Germinal center (tissue), 1 donor: Measurements from ENCODE around the gene CYB561A3.

Experiments used
- DNase-seq: peaks from one replicate; pipeline ENCODE4 v3.0.0; 2012; ENCODE audit warnings: mixed read lengths, low spot score

The CYB561A3 gene

GRCh38 chr11:61345170-61345610 lies 16.5 kb downstream of the CYB561A3 start:
- DNase-seq, result no peak

DNA sequence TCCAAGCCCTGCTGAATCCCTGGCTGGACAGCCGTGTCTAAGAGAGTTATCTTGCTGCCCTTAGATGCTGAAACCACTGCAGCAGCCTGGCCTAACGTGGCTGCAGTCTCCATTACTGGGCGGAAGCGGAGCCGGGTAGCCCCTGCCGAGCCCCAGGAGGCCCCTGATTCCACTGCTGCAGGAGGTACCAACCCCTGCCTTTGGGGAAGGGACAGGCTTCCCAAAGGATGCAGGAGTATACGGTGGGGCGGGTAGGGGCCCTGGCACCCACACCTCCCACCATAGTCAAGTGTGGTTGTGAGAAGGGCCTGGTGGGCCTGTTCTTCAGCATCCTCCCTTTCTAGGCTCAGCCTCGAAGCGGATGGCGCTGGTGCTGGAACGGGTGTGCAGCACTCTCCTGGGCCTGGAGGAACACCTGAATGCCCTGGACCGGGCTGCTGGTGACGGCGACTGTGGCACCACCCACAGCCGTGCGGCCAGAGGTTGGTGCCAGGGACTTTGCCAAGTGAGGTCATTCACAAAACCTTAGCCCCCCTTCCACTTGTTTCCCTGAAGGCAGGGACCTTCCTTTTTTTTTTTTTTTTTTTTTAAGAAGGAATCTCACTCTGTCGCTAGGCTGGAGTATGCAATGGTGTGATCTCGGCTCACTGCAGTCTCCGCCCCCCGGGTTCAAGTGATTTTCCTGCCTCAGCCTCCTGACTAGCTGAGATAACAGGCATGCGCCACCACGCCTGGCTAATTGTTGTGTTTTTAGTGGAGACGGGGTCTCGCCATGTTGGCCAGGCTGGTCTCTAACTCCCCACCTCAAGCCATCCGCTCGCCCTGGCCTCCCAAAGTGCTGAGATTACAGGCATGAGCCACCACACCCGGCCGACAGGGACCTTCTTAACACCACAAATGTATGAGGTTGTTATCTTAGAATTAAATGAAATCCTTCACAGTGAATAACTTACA lies 17.6 kb downstream of the CYB561A3 start:
- DNase-seq, result no peak

- no peak for DNase-seq
Observed at GRCh38 chr11:61342207-61342803, 19.4 kb downstream of the CYB561A3 start.

- no peak for DNase-seq
Observed at GRCh38 chr11:61341706-61342105, 20.0 kb downstream of the CYB561A3 start.

- DNase-seq, result no peak
Observed at GRCh38 chr11:61340979-61341378, 20.7 kb downstream of the CYB561A3 start.

- DNase-seq, result no peak
Observed at GRCh38 chr11:61339490-61339878, 22.2 kb downstream of the CYB561A3 start.

GRCh38 chr11:61338783-61339489 lies 22.7 kb downstream of the CYB561A3 start:
- no peak for DNase-seq

- DNase-seq, result no peak
Observed at GRCh38 chr11:61337706-61338470, 23.8 kb downstream of the CYB561A3 start.

DNA sequence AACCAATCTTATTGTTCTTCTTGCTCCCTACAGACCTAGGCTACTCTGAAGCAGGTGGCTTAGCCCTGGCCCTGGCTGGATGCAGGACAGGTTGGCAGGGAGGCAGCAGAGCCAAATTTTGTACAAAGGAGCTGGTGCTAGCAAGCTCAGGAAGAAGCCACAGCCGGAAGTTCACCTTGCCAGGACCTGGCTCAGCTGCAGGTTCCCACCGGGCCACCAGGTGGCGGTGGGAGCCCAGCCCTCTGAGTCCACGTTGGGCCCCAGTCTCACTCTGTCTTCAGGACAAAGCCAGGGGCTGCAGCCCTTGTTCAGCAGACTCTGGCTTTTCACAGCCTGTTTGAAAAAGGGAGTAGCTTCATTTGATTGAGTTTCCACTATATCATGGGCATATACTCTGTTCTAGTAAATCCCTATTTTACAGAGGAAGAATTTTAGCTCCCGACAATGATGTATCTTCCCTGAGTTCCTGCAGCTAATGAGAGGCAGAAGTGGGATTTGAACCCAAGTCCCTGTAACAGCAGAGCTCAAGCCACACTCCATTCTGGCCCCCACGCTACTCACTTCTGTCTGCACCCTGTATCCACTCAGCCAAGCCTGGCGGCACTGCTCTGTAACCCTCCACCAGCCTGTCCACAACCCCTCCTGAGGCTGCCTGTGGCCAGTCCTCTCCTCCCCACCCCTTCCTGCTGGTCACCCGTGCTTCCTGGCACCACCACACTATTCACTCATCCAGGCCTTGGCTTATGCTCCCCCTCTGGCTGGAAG lies 25.3 kb downstream of the CYB561A3 start:
- peak; percentile 88 for DNase-seq

DNA sequence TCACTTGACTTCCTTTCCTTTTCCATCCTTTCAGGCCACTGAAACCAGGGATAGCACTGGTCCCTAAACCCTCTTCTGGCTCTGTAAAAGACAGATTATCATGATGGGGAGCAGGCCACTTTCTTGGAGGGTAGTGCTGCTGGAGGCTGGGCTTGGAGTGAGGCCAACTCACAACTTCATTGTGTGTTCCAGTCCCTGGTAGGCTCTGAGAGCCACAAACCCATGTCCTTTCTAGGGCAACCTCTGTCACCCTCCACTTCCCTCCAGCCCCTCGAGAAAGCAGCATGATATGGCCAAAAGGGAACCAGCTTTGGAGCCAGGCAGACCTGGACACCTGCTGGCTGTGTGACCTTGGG lies 26.3 kb downstream of the CYB561A3 start:
- DNase-seq, result no peak

- no peak for DNase-seq
Observed at GRCh38 chr11:61334434-61335354, 27.0 kb downstream of the CYB561A3 start.

- no peak for DNase-seq
Observed at GRCh38 chr11:61333550-61334433, 27.9 kb downstream of the CYB561A3 start.

DNA sequence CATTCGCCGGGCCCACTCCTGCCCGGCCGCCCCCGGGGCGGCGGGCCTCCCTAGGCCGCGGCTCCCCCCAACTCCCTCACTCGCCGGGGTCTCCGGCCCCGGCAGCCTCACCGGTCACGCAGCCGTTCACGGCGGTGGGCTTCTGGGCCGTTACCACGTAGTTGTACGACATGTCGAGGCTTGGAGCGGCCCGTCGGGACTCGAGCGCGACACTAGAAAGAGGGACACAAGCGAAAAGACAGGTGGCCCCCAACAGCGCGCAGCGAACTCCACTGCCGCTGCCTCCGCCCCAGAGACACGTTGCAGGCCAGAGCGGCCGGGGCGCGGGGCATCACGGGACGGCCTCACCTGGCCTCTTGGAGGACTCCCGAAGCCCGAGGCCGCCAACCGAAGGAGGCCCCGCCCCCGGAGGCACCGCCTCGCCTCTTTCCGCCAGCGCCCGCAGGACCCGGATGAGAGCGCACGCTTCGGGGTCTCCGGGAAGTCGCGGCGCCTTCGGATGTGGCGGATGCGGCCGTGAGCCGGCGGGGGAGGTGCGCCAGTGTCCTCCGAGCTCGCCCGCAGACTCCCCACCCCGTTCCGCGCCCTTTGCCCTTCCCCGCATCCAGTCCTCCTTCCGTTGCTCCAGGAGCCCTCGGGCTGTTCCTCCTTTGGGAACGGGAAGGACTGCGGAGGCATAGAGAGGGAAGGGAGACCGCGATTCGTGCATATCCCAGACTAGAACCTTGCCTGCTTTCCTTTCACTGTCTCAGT lies 28.7 kb downstream of the CYB561A3 start, which contains the start of the genes DDB1 and TKFC:
Gene DDB1, minus strand, starts transcription at position 309 of the 753 bp plus-strand sequence. Its CDS starts 137 bp downstream, at position 172.
Gene TKFC, plus strand, starts transcription at position 432 of the 753 bp plus-strand sequence. CDS start 1,501 bp downstream, outside the sequence.
- peak; percentile 95 for DNase-seq

GRCh38 chr11:61332281-61332796 lies 29.3 kb downstream of the CYB561A3 start:
- peak; percentile 35 for DNase-seq

DNA sequence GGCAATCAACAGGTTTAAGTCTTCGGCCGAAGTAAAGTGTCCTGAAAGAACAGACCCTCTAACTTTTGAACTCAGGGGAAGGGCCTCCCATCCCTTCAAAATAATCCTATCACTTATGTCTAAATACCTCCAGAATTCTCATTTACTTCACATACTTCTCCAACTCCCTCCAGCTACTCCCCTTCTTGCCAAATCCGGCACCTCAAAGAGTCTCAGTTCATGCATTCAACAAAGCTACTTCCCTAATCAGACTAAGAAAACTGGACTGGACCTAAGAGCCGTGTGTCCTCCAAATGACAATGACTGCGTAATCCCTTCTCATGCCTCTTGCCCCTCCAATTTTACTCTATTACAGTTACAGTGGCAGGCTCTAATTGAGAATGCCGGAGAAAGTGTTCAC lies 30.0 kb downstream of the CYB561A3 start:
- DNase-seq, result no peak

DNA sequence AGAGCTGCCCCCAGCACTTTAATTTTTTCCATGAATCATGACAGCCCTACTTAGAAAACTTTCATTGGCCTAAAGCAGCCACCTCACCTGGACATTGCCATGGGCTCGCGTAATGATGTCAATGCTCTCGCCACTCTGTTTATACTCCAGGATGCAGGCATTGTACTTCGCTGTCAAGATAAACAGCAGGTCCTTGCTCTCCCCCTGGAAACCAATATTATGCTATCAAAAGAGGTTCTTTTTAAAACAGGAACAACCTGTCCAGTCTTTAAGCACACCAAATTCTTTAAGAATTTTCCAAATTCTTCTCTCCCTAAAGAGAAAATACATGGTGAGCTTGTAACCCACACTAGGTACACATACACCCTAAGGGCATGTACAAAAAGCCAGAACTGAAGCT lies 31.8 kb downstream of the CYB561A3 start:
- DNase-seq, result no peak

DNA sequence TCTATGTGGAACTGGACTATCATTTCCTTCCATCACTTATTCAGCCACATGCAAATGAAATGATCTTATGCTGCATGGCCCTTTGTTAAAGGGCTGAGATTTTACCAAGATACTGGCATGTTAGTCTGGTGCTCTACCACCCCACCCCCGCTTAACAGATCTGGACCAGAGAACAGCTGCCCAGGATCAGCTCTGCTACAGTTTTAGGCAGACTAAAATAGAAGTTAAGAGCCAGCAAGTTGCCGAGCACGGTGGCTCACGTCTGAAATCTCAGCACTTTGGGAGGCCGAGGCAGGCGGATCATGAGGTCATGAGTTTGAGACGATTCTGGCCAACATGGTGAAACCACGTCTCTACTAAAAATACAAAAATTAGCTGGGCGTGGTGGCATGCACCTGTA lies 33.3 kb downstream of the CYB561A3 start:
- no peak for DNase-seq

- no peak for DNase-seq
Observed at GRCh38 chr11:61327669-61328071, 34.0 kb downstream of the CYB561A3 start.
